OCI-LY1 (cell line): Measurements from ENCODE around the gene CAMTA1.

ENCODE experiments used
- H2AFZ ChIP-seq: fragments of 200-600 bp; sonication (generic), shearing (Covaris generic); 2 replicates; pipeline ENCODE4 v1.6.0; 2014; ENCODE audit warnings: antibody characterized with exemption, mild to moderate bottlenecking, low read length
- H3F3A ChIP-seq: fragments of 200-600 bp; sonication (generic), shearing (Covaris generic); 2 replicates; pipeline ENCODE4 v1.6.0; 2014; ENCODE audit warnings: mild to moderate bottlenecking, antibody characterized with exemption, low read length, moderate library complexity; ENCODE audit not compliant: insufficient read depth
- H3K27ac ChIP-seq: fragments of 200-600 bp; sonication (generic); 2 replicates; pipeline ENCODE4 v1.5.1; 2014; ENCODE audit warnings: low read length, mixed run types, mild to moderate bottlenecking, low read depth; ENCODE audit not compliant: poor library complexity, severe bottlenecking
- H3K27me3 ChIP-seq: fragments of 200-600 bp; sonication (generic); 2 replicates; pipeline ENCODE4 v1.6.0; 2014; ENCODE audit warnings: antibody characterized with exemption, mild to moderate bottlenecking, low read length, moderate library complexity; ENCODE audit not compliant: insufficient read depth
- H3K36me3 ChIP-seq: fragments of 200-600 bp; sonication (generic); 2 replicates; pipeline ENCODE4 v1.6.1; 2014; ENCODE audit warnings: mild to moderate bottlenecking, antibody characterized with exemption, low read length, moderate library complexity, mixed read lengths; ENCODE audit not compliant: insufficient read depth
- H3K4me1 ChIP-seq: fragments of 200-600 bp; sonication (generic); 2 replicates; pipeline ENCODE4 v1.5.1; 2014; ENCODE audit warnings: mild to moderate bottlenecking, low read length, moderate library complexity; ENCODE audit not compliant: insufficient read depth, severe bottlenecking
- H3K4me2 ChIP-seq: fragments of 200-600 bp; sonication (generic), shearing (Covaris generic); 2 replicates; pipeline ENCODE4 v1.6.1; 2014; ENCODE audit warnings: low read length
- H3K4me3 ChIP-seq: fragments of 200-600 bp; sonication (generic); 2 replicates; pipeline ENCODE4 v1.5.1; 2014; ENCODE audit warnings: low read length, low read depth, mild to moderate bottlenecking, mixed read lengths; ENCODE audit not compliant: poor library complexity, severe bottlenecking
- H3K79me2 ChIP-seq: fragments of 200-600 bp; shearing (Covaris generic); 2 replicates; pipeline ENCODE4 v1.6.1; 2016; ENCODE audit warnings: mixed run types, low read length, mixed read lengths; ENCODE audit not compliant: insufficient read depth
- H3K9ac ChIP-seq: fragments of 200-600 bp; sonication (generic), shearing (Covaris generic); 2 replicates; pipeline ENCODE4 v1.6.1; 2014; ENCODE audit warnings: mild to moderate bottlenecking, low read length, mixed read lengths
- H3K9me2 ChIP-seq: fragments of 200-600 bp; sonication (generic), shearing (Covaris generic); 2 replicates; pipeline ENCODE4 v1.6.1; 2014; ENCODE audit warnings: low read depth, mild to moderate bottlenecking, low read length, mixed read lengths
- H3K9me3 ChIP-seq: fragments of 200-600 bp; shearing (Covaris generic); 2 replicates; pipeline ENCODE4 v1.6.1; 2014; ENCODE audit warnings: low read length, mixed read lengths
- H4K20me1 ChIP-seq: fragments of 200-600 bp; sonication (generic), shearing (Covaris generic); 2 replicates; pipeline ENCODE4 v1.6.0; 2016; ENCODE audit warnings: mild to moderate bottlenecking, low read length; ENCODE audit not compliant: insufficient read depth
- EZH2 ChIP-seq: fragments of 200-600 bp; sonication (generic), shearing (Covaris generic); IDR thresholded peaks from 2 replicates; pipeline ENCODE4 v1.8.0; 2017; ENCODE audit warnings: borderline replicate concordance, mixed run types, mild to moderate bottlenecking, antibody characterized with exemption, low read length, moderate library complexity, mixed read lengths
- TF ChIP-seq, protein P1 (sequence below): fragments of 200-600 bp; sonication (generic), shearing (Covaris generic); IDR thresholded peaks from 2 replicates; pipeline ENCODE4 v1.5.1; 2017; ENCODE audit warnings: mild to moderate bottlenecking, antibody characterized with exemption, low read length, moderate library complexity, mixed read lengths

Gene CAMTA1

DNA sequence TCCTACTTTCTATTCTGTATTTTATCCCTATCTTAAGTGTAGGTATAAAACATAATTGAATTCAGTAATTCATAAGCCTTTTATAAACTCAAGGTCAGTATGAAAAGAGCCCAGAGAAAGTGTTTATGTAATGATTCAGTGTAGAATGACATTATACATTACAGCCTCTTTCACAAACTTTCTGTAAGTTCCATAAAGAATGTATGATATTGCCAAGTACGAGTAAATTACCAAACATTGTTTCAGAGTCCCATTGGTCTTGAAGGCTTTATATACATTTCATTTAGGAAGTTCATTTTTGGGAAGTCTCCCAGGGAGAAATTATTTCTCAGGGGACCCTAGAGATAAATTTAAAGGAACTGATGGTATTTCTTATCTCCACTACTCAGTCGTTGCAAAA is 948.0 kb downstream of the CAMTA1 start:
- no peak overlapping the region for H3K4me2 ChIP-seq
- no peaks in the 10 kb centered on the region for H3K79me2 ChIP-seq
- H3K27ac ChIP-seq, result no peak overlapping the region
- no peak overlapping the region for H2AFZ ChIP-seq
- H3K36me3 ChIP-seq, result no peaks in the 10 kb centered on the region
- H3K4me3 ChIP-seq, result no peak overlapping the region
- no peaks in the 10 kb centered on the region for H3K9me2 ChIP-seq
- H4K20me1 ChIP-seq, result no peaks in the 10 kb centered on the region
- no peaks in the 10 kb centered on the region for H3K9me3 ChIP-seq
- no peaks in the 10 kb centered on the region for H3K4me1 ChIP-seq
- 0 out of 2 replicates have a peak, but pooled peaks cover 5% of the 10 kb centered on the region for H3K27me3 ChIP-seq
- H3K9ac ChIP-seq, result no peak overlapping the region
- TF ChIP-seq EZH2, result no peak
- TF ChIP-seq, protein P1, sequence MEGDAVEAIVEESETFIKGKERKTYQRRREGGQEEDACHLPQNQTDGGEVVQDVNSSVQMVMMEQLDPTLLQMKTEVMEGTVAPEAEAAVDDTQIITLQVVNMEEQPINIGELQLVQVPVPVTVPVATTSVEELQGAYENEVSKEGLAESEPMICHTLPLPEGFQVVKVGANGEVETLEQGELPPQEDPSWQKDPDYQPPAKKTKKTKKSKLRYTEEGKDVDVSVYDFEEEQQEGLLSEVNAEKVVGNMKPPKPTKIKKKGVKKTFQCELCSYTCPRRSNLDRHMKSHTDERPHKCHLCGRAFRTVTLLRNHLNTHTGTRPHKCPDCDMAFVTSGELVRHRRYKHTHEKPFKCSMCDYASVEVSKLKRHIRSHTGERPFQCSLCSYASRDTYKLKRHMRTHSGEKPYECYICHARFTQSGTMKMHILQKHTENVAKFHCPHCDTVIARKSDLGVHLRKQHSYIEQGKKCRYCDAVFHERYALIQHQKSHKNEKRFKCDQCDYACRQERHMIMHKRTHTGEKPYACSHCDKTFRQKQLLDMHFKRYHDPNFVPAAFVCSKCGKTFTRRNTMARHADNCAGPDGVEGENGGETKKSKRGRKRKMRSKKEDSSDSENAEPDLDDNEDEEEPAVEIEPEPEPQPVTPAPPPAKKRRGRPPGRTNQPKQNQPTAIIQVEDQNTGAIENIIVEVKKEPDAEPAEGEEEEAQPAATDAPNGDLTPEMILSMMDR, result no peak
- H3F3A ChIP-seq, result no peaks in the 10 kb centered on the region

DNA sequence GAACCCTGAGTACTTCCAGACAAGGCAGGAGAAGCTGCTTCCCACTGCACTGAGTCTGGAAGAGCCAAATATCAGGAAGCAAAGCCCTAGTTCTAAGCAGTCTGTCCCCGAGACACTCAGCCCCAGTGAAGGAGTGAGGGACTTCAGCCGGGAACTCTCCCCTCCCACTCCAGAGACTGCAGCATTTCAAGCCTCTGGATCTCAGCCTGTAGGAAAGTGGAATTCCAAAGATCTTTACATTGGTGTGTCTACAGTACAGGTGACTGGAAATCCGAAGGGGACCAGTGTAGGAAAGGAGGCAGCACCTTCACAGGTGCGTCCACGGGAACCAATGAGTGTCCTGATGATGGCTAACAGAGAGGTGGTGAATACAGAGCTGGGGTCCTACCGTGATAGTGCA is 952.8 kb downstream of the CAMTA1 start:
- Histone ChIP-seq H3K9me2 (no peaks in the 10 kb centered on the region), H3K79me2 (no peaks in the 10 kb centered on the region), H3K4me3 (no peak overlapping the region), H3F3A (no peaks in the 10 kb centered on the region), H3K27ac (no peak overlapping the region), H3K27me3 (peaks cover 7% of the 10 kb centered on the region; the same call in 1 of the 2 replicates), H3K36me3 (no peaks in the 10 kb centered on the region), H2AFZ (no peak overlapping the region), H3K4me2 (no peak overlapping the region), H4K20me1 (no peaks in the 10 kb centered on the region), H3K4me1 (no peaks in the 10 kb centered on the region), H3K9ac (no peak overlapping the region), H3K9me3 (no peaks in the 10 kb centered on the region)
- no peak for TF ChIP-seq EZH2
- TF ChIP-seq, protein P1, result no peak

DNA sequence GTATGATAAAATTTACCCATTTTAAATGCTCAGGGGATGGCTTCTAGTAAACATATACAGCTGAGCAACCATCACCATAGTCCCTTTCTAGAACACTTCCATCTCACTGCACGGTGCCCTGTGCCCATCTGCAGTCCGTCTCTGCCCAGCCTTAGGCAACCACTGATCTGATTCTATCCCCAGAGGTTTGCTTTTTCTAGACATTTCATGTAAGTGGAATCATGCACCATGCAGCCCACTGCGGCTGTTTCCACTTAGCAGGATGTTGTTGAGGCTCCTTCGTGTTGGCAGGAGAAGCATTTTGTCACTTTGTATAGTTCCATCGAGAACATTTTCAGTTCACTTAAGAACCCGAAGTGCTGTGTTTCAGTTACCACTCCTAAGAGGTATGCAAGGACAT is 958.1 kb downstream of the CAMTA1 start:
- no peaks in the 10 kb centered on the region for H4K20me1 ChIP-seq
- no peaks in the 10 kb centered on the region for H3K9me3 ChIP-seq
- H3K27ac ChIP-seq, result no peak overlapping the region
- H3K27me3 ChIP-seq, result peaks cover under 1% of the 10 kb centered on the region; the same call in 1 of the 2 replicates
- H3K9ac ChIP-seq, result no peak overlapping the region
- no peak overlapping the region for H2AFZ ChIP-seq
- H3K4me1 ChIP-seq, result no peaks in the 10 kb centered on the region
- H3K79me2 ChIP-seq, result no peaks in the 10 kb centered on the region
- H3K9me2 ChIP-seq, result no peaks in the 10 kb centered on the region
- H3F3A ChIP-seq, result no peaks in the 10 kb centered on the region
- no peak overlapping the region for H3K4me3 ChIP-seq
- no peaks in the 10 kb centered on the region for H3K36me3 ChIP-seq
- TF ChIP-seq, protein P1, result no peak
- TF ChIP-seq EZH2, result no peak
- H3K4me2 ChIP-seq, result no peak overlapping the region
